ENCODE measurements around the gene INVS.
"Not testable (repeated sequence)": the region's sequence is repeated elsewhere in the genome, so short reads cannot be mapped to it uniquely, and the experiment has no call there.

The INVS gene

DNA sequence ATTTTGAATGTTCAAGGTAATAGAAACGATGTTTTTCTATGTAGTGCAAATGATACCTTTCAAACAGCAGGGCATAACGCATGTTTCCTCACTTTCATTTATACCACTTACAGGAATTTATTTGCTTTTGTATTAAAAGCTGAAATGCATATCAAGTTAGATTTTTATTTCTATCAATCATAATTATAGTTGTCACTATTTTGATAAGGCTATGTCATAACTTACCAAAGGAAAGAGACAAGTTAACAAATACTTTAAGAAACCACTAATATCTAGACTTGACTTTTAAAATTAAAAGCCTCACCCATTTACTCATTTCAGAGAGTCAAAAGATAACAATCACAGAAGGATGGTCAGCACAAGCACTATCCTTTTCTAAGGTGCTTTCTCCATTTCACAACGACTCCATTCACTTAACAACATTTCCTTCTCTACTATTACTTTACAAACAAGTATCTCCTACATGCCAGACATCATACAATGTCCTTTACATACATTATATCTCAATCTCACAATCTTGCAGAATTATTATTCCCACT, 12.9 kb upstream of the INVS start:
- no peak for DNase-seq

DNA sequence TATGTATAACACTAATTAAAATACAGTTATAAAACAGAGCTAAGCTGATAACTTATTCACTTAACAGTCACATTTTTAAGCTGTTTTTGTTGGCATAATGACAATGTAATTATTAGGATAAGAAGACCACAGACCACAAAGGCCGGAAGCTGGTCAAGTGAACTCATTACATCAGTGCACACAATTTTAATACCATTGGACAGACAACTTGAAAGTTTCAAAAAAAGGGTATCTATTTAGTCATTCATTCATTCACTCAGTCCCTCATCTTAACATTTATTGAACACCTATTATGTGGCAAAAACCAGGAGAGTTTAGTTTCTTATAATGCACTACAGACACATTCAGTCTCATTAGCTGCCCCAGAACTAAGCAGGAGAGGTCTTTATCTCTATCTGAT, 11.8 kb upstream of the INVS start:
- DNase-seq, result no peak

DNA sequence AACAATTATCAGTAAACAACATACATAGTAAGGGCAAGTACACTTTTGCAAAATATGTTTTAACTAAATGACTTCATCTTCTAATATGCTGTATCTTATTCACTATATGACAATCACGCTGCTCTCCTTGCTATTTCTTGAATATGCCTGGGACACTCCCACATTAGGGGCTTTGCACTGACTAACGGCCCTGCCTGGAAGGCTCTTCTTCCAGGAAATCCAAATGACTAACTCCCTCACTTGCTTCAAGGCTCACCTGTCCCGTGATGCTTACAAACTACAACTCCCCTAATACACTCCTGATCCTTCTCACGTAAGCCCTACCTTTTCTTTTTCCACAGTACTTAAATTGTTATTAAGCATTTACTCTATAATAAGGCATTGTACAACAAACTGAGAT, 10.8 kb upstream of the INVS start:
- DNase-seq, result no peak

DNA sequence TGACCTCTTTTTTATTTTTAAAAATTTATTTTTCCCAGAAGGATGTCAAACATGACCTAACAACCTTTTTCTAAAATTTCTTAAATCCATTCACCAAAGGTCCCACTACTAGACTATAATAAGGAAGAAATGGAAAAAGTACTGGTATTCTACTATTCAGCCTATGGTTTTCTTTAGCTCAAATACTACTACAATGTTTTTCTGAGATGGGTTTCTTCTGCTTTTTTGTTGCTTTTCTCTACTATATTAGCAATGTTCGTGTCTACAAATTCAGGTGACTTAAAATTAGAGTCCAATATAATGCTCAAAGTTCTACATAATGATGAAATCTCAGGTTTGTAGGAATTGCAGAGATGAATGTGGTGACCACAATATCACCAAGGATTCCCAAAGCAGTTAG, 8.2 kb upstream of the INVS start:
- DNase-seq, result no peak

DNA sequence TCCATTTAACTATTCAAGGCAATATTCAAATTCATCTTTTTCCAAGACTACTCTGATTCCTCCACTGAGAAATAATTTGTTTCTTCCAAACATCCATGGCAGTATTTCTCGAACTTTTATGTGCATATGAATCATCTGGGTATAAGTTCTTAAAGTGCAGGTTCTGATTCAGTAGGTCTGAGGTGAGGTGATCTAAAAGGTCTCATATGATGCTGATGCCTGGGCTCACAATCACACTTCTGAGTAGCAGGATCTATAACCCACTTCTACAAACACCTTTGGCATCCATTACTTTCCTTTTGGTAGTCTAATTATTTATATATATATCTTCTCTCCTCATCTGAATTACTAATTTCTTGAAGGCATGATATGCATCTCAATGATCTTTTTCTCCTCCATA, 7.4 kb upstream of the INVS start:
- DNase-seq, result no peak

DNA sequence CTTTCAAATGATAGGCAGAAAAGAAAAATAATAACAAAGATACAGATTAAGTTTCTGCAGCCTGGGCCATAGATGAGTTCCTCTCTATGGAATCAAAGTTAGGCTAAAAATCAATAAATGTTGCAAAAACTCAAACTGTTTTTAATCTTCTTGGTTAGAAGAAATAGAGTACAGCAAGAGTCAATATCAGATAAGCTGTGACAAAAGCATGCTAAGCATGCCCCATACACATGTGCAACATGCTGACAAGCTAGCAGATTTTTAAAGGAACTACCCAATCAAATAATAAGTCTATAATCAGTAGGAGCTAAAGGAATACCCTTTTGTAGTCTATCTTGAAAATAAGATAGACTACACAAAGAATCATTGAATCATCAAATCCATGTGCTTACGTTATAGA, 7.0 kb upstream of the INVS start:
- no peak for DNase-seq

DNA sequence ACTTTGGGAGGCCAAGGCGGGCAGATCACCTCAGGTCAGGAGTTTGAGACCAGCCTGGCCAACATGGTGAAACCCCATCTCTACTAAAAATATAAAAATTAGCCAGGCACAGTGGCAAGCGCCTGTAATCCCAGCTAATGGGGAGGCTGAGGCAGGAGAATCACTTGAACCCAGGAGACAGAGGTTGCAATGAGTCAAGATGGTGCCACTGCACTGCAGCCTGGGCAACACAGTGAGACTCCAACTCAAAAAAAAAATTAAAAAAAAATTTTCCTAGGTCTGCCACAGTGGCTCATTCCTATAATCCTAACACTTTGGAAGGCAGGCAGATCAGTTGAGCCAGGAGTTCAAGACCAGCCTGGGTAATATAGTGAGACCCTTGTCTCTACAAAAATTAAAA, 4.6 kb upstream of the INVS start:
- not testable (repeated sequence) for DNase-seq

DNA sequence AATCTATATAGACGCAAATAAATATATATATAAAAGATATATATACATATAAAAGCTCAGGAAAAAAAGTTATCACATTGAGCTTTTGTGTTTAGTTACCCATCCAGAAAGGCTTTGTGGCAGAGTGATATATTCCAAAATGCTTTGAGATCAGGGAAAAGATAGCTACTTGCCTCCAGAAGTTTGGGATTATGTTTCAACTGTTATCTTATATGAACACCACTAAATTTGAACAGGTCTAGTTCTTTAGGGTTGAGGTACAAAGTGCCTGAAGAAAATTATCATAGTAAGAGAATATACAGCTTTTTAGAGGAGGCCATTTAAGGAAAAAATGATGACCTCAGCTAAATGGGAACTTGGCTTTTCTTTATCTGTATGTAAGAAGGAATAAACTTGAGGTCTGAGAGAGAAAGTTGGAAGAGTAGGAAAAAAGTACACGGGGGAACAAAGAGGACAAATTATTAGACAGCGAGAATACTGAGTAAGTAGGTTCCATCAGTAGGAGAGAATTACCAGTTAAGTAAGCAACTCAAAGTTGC, 2.6 kb upstream of the INVS start:
- DNase-seq, result no peak

DNA sequence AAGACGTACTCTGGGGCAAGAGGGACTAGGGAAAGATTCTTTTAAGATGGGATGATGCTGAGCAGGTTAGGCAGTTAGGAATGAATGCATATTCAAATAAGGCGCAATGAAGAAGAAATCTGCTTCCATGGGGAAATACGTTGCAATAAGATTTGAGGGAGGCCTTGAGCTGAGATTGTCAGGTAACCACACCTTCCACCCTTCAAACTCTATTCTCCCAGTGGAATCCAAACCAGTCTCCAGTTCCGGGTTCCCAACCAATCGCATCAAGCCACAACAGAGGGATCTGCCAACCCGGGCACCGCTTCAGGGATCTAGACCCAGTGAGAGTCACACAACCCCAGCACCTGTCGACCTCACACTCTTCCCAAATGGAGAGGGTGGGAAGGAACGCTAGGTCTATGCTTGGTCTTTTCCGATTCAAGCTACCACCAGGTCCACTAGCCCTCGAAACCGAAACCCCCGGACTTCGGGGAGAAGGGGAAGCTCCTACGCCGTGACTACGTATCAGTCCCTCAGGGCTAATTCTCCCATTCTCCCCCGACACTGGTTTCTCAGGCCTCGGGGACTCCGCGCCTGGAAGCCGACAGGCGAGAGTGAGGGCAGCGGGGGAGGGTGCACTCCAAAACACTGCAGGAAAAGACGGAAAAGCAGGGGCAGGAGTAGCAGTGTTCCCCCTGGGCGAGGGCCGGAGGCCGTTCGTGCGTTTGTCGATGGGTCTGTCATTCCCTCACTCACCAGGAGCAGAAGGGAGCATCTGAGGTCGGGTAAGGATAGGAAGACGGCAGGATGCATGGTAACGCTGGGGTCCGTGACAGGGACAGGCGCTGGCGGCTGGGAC, 777 bp upstream of the INVS start:
- DNase-seq, result no peak

DNA sequence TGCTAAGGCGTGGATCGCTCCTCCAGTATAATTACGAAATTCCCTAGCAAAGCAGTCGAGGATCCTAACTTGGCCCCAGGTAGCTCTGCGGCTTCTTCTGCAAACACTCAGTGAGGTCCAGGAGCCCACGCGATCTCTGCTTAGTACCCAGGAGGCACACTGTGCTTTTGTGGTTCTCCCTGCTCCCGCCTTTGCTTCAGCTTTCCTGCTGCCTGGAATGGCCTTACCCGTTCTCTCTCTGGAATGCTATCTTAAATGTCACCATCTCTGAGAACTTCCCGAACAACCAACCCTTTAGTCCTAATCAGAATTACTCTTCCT, 639 bp downstream of the INVS start:
- DNase-seq, result no peak

DNA sequence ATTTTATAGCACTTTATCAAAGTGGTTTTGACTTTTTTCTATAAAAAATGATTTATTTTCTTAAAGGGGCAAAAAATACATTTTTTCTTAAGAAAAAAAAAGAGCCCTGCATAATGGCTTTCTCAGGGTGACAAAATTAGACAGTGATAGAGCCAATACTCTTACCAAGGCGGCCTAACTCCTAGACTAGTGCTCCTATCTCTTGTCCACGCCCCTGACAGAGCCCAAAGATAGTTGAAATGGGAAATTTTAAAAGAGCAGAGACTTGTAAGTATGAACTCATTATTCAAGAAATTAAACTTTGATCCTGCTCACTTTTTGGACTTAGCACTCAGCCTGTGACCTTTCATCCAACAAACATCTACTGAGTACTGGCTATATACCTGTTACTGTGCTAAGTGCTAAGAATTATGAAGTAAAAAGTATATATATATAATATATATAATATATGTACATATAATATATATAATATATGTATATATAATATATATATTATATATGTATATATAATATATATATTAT, 1.2 kb downstream of the INVS start:
- no peak for DNase-seq

DNA sequence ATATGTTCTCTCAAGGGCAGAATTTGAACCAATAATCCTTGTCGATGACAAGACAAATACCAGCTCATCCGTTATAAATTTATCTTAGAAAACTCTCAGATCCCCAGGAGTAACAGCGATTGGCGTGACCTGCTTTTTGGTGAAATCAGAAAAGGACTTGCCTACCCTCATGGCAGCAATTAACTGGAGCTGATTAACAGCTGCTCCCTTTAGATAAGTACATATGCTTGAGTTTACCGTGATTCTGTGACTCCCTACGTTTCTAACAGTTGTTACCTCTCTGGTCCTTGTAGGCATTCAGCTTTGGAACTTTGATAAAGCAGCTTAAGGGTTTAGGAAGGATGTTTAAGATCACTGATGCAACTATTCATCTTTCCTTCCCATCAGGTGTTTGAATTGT, 2.6 kb downstream of the INVS start:
- DNase-seq, result no peak

DNA sequence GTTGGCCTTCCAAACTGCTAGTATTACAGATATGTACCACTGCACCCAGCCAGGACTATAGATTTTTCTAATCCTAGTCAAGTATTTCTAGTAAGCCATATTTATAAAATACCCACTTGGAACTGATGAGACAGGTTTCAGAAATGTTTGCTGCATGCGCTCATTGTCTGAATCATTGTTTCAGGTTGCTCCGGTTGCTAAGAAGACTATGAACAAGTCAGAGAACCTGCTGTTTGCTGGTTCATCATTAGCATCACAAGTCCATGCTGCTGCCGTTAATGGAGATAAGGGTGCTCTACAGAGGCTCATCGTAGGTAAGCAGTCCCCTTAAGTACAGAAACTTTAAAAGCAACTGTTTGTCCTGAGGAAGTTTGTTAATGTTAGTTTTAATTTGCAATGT, 5.3 kb downstream of the INVS start:
- no peak for DNase-seq

DNA sequence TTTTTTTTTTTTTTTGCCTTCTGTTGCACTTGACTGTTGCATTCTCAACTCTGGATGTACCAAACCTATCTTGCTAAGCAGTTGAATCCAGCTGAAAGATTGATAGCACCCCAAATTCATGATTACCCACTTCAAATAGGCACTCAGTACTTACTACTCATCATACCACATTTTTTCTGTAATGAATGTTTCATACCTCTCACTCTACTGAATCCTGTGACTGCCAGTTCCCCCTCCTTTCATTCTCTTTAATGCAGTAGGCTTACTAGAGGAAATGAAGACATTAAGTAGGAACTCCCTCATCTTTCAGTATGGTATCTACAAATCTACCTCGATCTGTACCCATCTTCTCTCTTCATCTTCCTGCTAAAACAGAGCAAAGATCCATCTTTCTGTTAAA, 6.8 kb downstream of the INVS start:
- no peak for DNase-seq

DNA sequence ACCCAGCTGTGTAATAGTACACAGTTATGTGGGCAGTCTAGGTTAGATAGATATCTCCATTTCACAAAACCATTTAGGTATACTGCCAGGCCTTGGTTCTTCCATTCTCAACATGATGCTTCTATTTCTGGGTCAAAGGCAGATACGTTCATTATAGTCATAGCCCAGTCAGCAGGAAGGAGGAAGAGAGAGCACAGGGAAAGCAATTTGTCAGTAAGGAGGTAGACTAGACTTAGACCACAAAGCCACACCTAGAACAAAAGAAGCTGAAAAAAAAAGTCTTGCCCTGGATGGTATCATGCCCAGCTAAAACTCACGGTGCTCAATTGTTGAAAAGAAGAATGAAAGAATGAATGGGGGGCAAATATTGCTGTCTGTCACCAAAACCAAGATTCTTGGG, 7.6 kb downstream of the INVS start:
- DNase-seq, result no peak

DNA sequence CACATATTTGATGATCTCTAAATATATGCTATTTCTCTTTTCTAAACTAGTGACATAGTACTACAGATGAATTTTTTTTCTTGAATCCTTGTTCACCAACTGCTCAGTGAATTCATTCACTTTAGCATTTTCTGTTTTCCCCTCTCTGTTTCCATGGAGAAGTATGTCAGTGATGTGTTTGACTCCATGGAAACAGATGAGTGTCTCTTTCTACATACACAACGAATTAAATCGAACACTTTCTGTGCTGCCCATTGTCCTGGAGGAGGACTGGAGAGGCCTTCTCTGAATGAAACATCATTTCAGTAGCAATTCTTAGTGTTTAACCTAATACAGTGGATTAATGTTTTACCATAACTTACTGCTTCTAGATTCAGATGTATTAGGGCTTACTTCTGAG, 9.5 kb downstream of the INVS start:
- no peak for DNase-seq

DNA sequence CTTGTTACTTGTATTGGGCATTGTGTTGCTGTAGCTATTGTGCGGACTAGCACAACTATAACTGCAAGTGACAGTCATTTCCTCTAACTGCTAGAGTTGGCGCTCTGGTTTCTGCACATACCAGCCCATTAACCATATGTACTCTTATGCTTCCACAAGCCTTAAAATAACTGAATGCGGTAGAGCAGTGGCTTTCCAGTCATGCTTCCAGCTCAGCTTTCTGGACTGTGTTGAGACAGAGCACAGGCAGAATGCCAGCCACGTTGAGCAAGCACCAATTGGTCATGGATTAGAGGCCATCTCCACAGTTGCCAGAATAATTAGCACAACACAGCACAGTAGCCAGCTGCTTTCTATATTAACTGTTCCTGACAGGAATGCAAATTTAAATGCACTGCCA, 12.2 kb downstream of the INVS start:
- DNase-seq, result no peak

DNA sequence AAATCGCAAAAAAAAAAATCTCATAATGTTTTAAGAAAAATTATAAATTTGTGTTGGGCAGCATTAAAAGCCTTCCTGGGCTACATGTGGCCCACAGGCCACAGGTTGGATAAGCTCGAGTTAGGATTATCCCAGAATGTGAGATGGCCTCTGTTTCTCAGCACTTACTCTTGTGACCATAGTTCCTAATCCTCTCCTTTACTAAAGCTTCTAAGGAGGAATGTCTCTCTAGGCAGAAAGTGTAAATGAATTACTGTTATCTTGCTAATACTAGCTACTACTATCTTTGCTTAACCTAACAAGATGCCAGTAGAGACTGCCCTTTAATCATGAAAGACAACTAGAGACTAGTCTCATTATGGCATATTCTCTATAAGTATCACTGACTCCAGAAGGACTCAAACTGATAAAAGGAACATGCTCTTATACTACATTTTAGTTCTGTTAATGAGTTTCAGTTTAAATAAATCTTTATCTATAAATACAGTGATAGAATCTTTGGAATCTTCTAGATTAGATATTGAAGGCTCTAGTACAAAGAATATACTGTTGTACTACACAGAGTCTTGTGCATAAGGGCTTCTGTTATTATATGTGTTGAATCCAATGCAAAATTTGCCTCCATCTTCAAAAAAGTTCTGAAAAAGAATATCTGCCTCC, 13.8 kb downstream of the INVS start:
- DNase-seq, result no peak

DNA sequence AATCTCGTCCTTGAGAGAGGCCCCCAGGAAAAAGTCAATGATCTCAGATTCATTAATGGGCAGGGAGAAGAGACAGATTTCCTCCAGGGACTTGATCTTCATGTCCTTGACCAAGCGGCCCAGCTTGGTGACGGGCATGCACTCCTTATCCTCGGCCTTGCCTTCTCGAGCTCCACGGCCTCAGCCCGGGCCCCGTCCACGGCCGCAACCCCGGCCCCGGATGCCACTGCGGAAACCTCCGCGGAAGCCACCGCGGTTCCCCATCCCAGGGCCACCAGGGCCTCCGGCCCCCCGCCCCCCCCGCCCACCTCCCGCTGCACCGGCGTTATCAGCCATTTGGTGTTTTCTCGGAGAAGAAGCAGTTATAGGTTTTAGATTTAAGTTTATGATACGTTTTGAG, 18.3 kb downstream of the INVS start:
- DNase-seq, result no peak

DNA sequence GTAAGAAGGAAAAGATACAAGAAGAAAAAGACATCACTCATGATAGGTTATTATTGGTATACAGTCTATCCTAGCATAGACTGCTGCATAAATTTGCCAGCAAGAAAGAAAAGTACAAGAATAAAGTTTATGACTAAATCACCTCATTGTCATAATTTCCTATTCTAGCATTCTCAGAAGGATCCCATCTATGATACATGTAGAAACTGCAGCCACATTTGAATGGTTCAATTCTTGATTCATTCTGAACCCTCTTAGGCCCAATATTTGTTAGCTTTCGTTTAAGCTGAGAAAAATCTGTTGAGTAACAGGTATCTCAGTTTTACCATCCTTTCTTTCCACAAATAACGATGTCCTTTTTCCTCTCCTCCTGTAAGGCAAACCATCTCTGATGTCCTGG, 21.2 kb downstream of the INVS start:
- DNase-seq, result no peak

DNA sequence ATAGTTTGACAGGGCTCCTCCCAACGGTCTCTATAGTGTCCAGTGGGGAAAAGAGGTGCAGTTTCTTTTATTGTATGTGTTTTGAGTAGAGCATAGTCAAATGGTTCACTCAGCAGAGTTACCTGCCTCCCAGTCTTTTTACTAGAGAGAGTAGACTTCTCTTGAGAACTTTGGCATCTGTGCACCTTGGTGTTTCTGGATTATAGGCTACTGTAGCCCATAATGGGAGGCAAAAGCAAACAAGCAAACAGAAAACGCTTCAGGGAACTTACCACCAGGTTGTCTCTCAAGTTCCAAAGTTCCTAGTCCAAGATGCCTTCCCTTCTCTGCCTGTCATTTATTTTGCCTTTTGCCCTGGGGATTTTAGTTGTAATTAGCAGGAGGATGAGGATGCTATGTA, 26.2 kb downstream of the INVS start:
- no peak for DNase-seq

DNA sequence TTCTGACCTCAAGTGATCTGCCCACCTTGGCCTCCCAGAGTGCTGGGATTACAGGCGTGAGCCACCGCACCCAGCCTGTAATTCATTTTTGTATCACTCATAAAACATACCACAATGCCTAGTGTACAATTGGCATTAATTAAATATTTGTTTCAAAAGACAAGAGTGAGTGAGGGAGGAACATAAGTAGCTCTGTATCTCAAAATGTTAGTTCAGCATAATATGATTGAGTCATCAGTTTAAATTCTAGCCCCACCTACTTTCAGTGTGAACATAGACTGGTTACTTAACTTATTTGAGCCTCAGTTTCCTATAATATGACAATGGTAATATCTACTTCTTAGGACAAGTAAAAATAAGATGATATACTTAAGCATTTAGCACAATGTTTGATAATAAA, 26.9 kb downstream of the INVS start:
- DNase-seq, result no peak

DNA sequence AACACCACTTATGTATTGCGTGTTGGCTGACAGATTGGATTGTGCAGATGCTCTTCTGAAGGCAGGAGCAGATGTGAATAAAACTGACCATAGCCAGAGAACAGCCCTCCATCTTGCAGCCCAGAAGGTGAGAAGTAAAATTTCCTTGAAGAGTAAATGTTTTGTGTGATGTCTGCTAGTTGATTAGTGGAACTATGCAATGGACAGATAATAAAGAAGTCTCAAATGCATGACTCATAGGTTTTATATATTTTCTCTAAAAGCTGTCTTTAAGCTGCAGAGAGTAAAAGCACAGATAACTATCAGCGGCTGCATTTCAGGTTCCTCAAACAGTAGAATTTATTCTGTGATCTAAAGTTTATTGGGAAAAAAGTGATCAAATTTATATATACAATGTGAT, 27.4 kb downstream of the INVS start:
- DNase-seq, result no peak

DNA sequence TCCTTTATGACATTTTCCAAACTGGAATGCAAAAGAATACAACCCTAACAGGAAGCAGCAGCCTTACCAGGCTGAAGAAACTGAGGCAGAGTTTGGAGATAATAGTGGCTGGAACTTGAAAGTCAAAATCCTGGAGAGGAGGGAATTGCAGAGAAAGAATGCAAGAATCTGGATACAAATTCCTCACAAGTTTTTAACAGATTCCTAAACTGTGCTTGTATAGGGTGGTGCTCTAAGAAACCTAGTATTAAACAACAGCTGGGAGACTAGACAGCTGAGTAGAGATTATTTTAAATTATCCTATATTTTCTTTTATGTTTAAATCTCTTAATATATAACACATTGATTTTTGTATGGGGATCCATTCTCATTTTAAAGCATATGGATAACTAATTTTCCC, 30.7 kb downstream of the INVS start:
- no peak for DNase-seq
